H1 (cell line): ENCODE results near the gene ZNF385D. TPM values are rescaled to one million over a fixed set of nuclear protein-coding genes. Genes with fewer than 3 reads are reported as not detected.

ENCODE experiments used
- CTCF ChIA-PET: fragments of 300-600 bp; sonication (Branson Sonifier 250); formaldehyde crosslinking; loops from one replicate; lab custom pipeline; 2021; ENCODE audit not compliant: partially characterized antibody; lab: Charles Lee
- POLR2A ChIA-PET: fragments of 300-600 bp; sonication (Branson Sonifier 250); formaldehyde crosslinking; loops from one replicate; lab custom pipeline; 2021; ENCODE audit warnings: inconsistent platforms; ENCODE audit not compliant: partially characterized antibody; lab: Charles Lee
- DNase-seq, 2 experiments: peaks; one replicate each; pipeline versions ENCODE4 v3.0.0 to v3.0.0-alpha.2; 2010 to 2022; ENCODE audit warnings: low spot score in 2 of 2, low read depth in 1 of 2, mixed read lengths in 1 of 2
- FAIRE-seq: peaks from 2 replicates; lab custom pipeline; 2011; peaks lifted over from hg19 to GRCh38; lab: Jason Lieb, UNC
- H2AFZ ChIP-seq: 2 replicates; pipeline ENCODE4 v1.8.1; 2012; ENCODE audit warnings: low read length, inconsistent platforms
- H2AK5ac ChIP-seq: 2 replicates; pipeline ENCODE4 v1.6.1; 2013; ENCODE audit warnings: low read depth, low read length
- H2BK120ac ChIP-seq: replicated peaks from 2 replicates; pipeline ENCODE3; 2013; ENCODE audit warnings: low read depth, low read length, inconsistent platforms
- H2BK12ac ChIP-seq: 2 replicates; pipeline ENCODE4 v1.6.1; 2013; ENCODE audit warnings: low read depth, low read length
- H2BK15ac ChIP-seq: 2 replicates; pipeline ENCODE4 v1.6.1; 2013; ENCODE audit warnings: low read length
- H2BK20ac ChIP-seq: 2 replicates; pipeline ENCODE4 v1.6.1; 2013; ENCODE audit warnings: low read length
- H2BK5ac ChIP-seq: 2 replicates; pipeline ENCODE4 v1.6.1; 2013; ENCODE audit warnings: low read depth, low read length
- H3K14ac ChIP-seq: 2 replicates; pipeline ENCODE4 v1.6.1; 2013; ENCODE audit warnings: inconsistent platforms; ENCODE audit not compliant: insufficient read length
- H3K18ac ChIP-seq: 2 replicates; pipeline ENCODE4 v1.6.1; 2013; ENCODE audit warnings: low read length; ENCODE audit errors: extremely low read depth
- H3K23ac ChIP-seq: 2 replicates; pipeline ENCODE4 v1.6.1; 2013; ENCODE audit warnings: inconsistent platforms; ENCODE audit not compliant: insufficient read length
- H3K23me2 ChIP-seq: 2 replicates; pipeline ENCODE4 v1.6.1; 2013; ENCODE audit warnings: low read depth, low read length
- H3K27ac ChIP-seq: 2 replicates; pipeline ENCODE4 v1.6.1; 2011; ENCODE audit warnings: low read depth, low read length, inconsistent platforms
- H3K27me3 ChIP-seq, 4 experiments: replicated peaks in 1 of 4; 1 replicate in 1 of 4; 2 replicates in 3 of 4; pipeline versions ENCODE4 v1.6.1 to v1.8.1; 2011 to 2013; ENCODE audit warnings: low read length in 3 of 4, mild to moderate bottlenecking in 3 of 4, inconsistent platforms in 2 of 4, mixed read lengths in 2 of 4, moderate library complexity in 1 of 4; ENCODE audit not compliant: control insufficient read depth in 3 of 4, insufficient read depth in 3 of 4; ENCODE audit errors: extremely low read depth in 1 of 4
- H3K36me3 ChIP-seq, 4 experiments: 2 replicates each; pipeline versions ENCODE4 v1.6.1 to v1.8.1; 2011 to 2013; ENCODE audit warnings: mild to moderate bottlenecking in 4 of 4, low read length in 3 of 4, moderate library complexity in 2 of 4, control low read depth in 1 of 4, inconsistent platforms in 1 of 4; ENCODE audit not compliant: insufficient read depth in 4 of 4, control insufficient read depth in 2 of 4
- H3K4ac ChIP-seq: replicated peaks from 2 replicates; pipeline ENCODE3; 2013; ENCODE audit warnings: low read length, low read depth, mixed read lengths, inconsistent platforms; ENCODE audit not compliant: insufficient read length
- H3K4me1 ChIP-seq, 4 experiments: replicated peaks in 1 of 4; 1 replicate in 1 of 4; 2 replicates in 3 of 4; pipeline versions ENCODE4 v1.6.1 to v1.8.1; 2011 to 2013; ENCODE audit warnings: low read length in 3 of 4, inconsistent platforms in 2 of 4, mixed read lengths in 1 of 4; ENCODE audit not compliant: insufficient read depth in 4 of 4, control insufficient read depth in 3 of 4
- H3K4me2 ChIP-seq, 2 experiments: 2 replicates each; pipeline versions ENCODE4 v1.6.1 to v1.8.1; 2011 to 2013; ENCODE audit warnings: low read depth in 2 of 2, low read length in 2 of 2, control low read depth in 1 of 2, inconsistent platforms in 1 of 2, mild to moderate bottlenecking in 1 of 2; ENCODE audit not compliant: insufficient read depth in 1 of 2
- H3K4me3 ChIP-seq, 4 experiments: fragments of 200-600, 300-600 bp in 1 of 4; sonication (generic), shearing (Covaris generic), sonication (Bioruptor Twin) in 1 of 4; 2 replicates each; pipeline versions ENCODE4 v1.5.1 to v1.8.1; 2011 to 2016; ENCODE audit warnings: low read length in 4 of 4, low read depth in 3 of 4, control low read depth in 2 of 4, inconsistent platforms in 2 of 4, mild to moderate bottlenecking in 2 of 4, mixed read lengths in 1 of 4, moderate library complexity in 1 of 4; ENCODE audit not compliant: insufficient read depth in 2 of 4; ENCODE audit errors: extremely low read depth in 1 of 4
- H3K56ac ChIP-seq: replicated peaks from 2 replicates; pipeline ENCODE3; 2013; ENCODE audit warnings: low read depth, mild to moderate bottlenecking, mixed read lengths, low read length, inconsistent platforms; ENCODE audit not compliant: insufficient read length
- H3K79me1 ChIP-seq: 2 replicates; pipeline ENCODE4 v1.6.1; 2013; ENCODE audit warnings: low read depth, low read length, control low read depth
- H3K79me2 ChIP-seq, 2 experiments: 2 replicates each; pipeline versions ENCODE4 v1.6.1 to v1.8.1; 2012 to 2013; ENCODE audit warnings: low read length in 2 of 2, mild to moderate bottlenecking in 2 of 2, inconsistent platforms in 1 of 2; ENCODE audit not compliant: insufficient read depth in 2 of 2, control insufficient read depth in 1 of 2
- H3K9ac ChIP-seq, 4 experiments: replicated peaks in 1 of 4; 1 replicate in 1 of 4; 2 replicates in 3 of 4; pipeline versions ENCODE4 v1.6.1 to v1.8.1; 2011 to 2013; ENCODE audit warnings: low read depth in 3 of 4, low read length in 3 of 4, control low read depth in 2 of 4, mild to moderate bottlenecking in 2 of 4, moderate library complexity in 2 of 4, inconsistent platforms in 1 of 4; ENCODE audit errors: extremely low read depth in 1 of 4
- H3K9me3 ChIP-seq, 2 experiments: 2 replicates each; pipeline versions ENCODE4 v1.6.1 to v1.8.1; 2012 to 2013; ENCODE audit warnings: mild to moderate bottlenecking in 2 of 2, moderate library complexity in 2 of 2, control low read depth in 1 of 2, inconsistent platforms in 1 of 2, low read depth in 1 of 2, low read length in 1 of 2, mixed read lengths in 1 of 2; ENCODE audit not compliant: insufficient read depth in 2 of 2
- H4K20me1 ChIP-seq, 2 experiments: replicated peaks in 1 of 2; 2 replicates each; pipeline versions ENCODE3 to v1.8.1; 2011 to 2013; ENCODE audit warnings: inconsistent platforms in 2 of 2, low read length in 2 of 2, mild to moderate bottlenecking in 1 of 2; ENCODE audit not compliant: insufficient read depth in 2 of 2, control insufficient read depth in 1 of 2
- H4K5ac ChIP-seq: 2 replicates; pipeline ENCODE4 v1.6.1; 2013; ENCODE audit warnings: low read length, low read depth, mixed read lengths, inconsistent platforms; ENCODE audit not compliant: insufficient read length
- H4K8ac ChIP-seq: 2 replicates; pipeline ENCODE4 v1.8.0; 2013; ENCODE audit warnings: mild to moderate bottlenecking, moderate library complexity, low read length, inconsistent platforms; ENCODE audit not compliant: insufficient read depth; ENCODE audit errors: extremely low read depth
- H4K91ac ChIP-seq: replicated peaks from 2 replicates; pipeline ENCODE3; 2013; ENCODE audit warnings: low read length, mixed read lengths, inconsistent platforms; ENCODE audit not compliant: insufficient read length
- ASH2L ChIP-seq: fragments of 200-600, 300-600 bp; sonication (generic); IDR thresholded peaks from one replicate; pipeline ENCODE4 v1.7.1; 2017; ENCODE audit warnings: low read length
- BCL11A ChIP-seq, 2 experiments: IDR thresholded peaks; one replicate each; pipeline ENCODE4 v1.6.1; 2011; ENCODE audit warnings: low read depth in 2 of 2, low read length in 2 of 2, mild to moderate bottlenecking in 2 of 2
- CBX5 ChIP-seq: fragments of 300-800, 300-1000 bp; sonication (generic); IDR thresholded peaks from 2 replicates; pipeline ENCODE4 v1.7.1; 2016; ENCODE audit warnings: antibody characterized with exemption, low read length, low read depth
- CBX8 ChIP-seq: fragments of 300-800, 300-1000 bp; sonication (generic); IDR thresholded peaks from 2 replicates; pipeline ENCODE4 v1.7.1; 2016; ENCODE audit warnings: low read depth, low read length, borderline replicate concordance
- EZH2 ChIP-seq: fragments of 200-600 bp; sonication (generic); IDR thresholded peaks from 2 replicates; pipeline ENCODE4 v1.7.1; 2012; ENCODE audit warnings: low read depth, mild to moderate bottlenecking, moderate library complexity, low read length, inconsistent platforms; ENCODE audit not compliant: severe bottlenecking
- GABPA ChIP-seq: IDR thresholded peaks from 2 replicates; pipeline ENCODE4 v1.6.1; 2011; ENCODE audit warnings: mild to moderate bottlenecking, low read length, moderate library complexity, borderline replicate concordance; ENCODE audit not compliant: insufficient read depth
- GTF2F1 ChIP-seq: IDR thresholded peaks from 2 replicates; pipeline ENCODE4 v1.6.1; 2012; ENCODE audit warnings: low read depth, low read length, improper control_type of control experiment, borderline replicate concordance
- MAFK ChIP-seq: IDR thresholded peaks from 2 replicates; pipeline ENCODE4 v1.6.1; 2012; ENCODE audit warnings: low read depth, mild to moderate bottlenecking, improper control_type of control experiment, low read length
- POLR2A ChIP-seq, 2 experiments: IDR thresholded peaks; 1 replicate in 1 of 2; 2 replicates in 1 of 2; pipeline ENCODE4 v1.6.1; 2011; ENCODE audit warnings: low read depth in 2 of 2, low read length in 2 of 2, mild to moderate bottlenecking in 2 of 2; ENCODE audit errors: control extremely low read depth in 1 of 2
- RXRA ChIP-seq: IDR thresholded peaks from 2 replicates; pipeline ENCODE4 v1.6.1; 2011; ENCODE audit warnings: low read depth, mild to moderate bottlenecking, low read length, moderate library complexity; ENCODE audit not compliant: insufficient read depth
- SIN3A ChIP-seq, 2 experiments: IDR thresholded peaks in 1 of 2; conservative IDR thresholded peaks in 1 of 2; 2 replicates each; pipeline ENCODE4 v1.6.1; 2011 to 2012; ENCODE audit warnings: low read length in 2 of 2, improper control_type of control experiment in 1 of 2, low read depth in 1 of 2, mild to moderate bottlenecking in 1 of 2
- SIX5 ChIP-seq: IDR thresholded peaks from 2 replicates; pipeline ENCODE4 v1.6.1; 2011; ENCODE audit warnings: mild to moderate bottlenecking, low read depth, low read length
- TAF1 ChIP-seq: IDR thresholded peaks from 2 replicates; pipeline ENCODE4 v1.6.1; 2011; ENCODE audit warnings: mild to moderate bottlenecking, low read depth, low read length
- TCF12 ChIP-seq: IDR thresholded peaks from 2 replicates; pipeline ENCODE4 v1.6.1; 2011; ENCODE audit warnings: low read depth, mild to moderate bottlenecking, low read length
- ZNF274 ChIP-seq: IDR thresholded peaks from 2 replicates; pipeline ENCODE4 v1.7.0; 2012; ENCODE audit warnings: low read length, borderline replicate concordance; ENCODE audit errors: extremely low read depth
- WGBS, 2 experiments: shearing (Covaris generic) in 1 of 2; methylation state at CpG; one replicate each; pipeline versions ENCODE4 v1.1.6 to v1.1.7; 2013 to 2015; ENCODE audit warnings: low lambda C conversion rate in 2 of 2, mixed read lengths in 2 of 2, inconsistent platforms in 1 of 2, low coverage in 1 of 2, missing lambda C conversion rate in 1 of 2; ENCODE audit not compliant: insufficient replicate concordance in 2 of 2, insufficient coverage in 1 of 2, insufficient read length in 1 of 2; ENCODE audit errors: extremely low coverage in 1 of 2, missing lambda C conversion rate in 1 of 2; 5-methylcytosine and 5-hydroxymethylcytosine counted together
- polyA plus RNA-seq, 7 experiments: library from polyadenylated mRNA; depleted of rRNA in 3 of 7; stranded (reverse) in 5 of 7; unstranded in 2 of 7; fragments of >200 nt in 5 of 7; fragments of 200-250 nt in 2 of 7; gene quantifications; 1 replicate in 5 of 7; 2 replicates in 1 of 7; 4 replicates in 1 of 7; pipeline versions ENCODE4 v1.2.1 to v1.2.3, GENCODE V29; 2011 to 2013; ENCODE audit warnings: missing spikeins in 2 of 7, mixed read lengths in 2 of 7
- total RNA-seq: library from RNA; stranded (reverse); fragmentation: NEBNext Ultra II Directional; extraction: Animal tissue kit (Norgen Biotek cat#: 25700); gene quantifications from 2 replicates; pipeline ENCODE4 v1.2.1, GENCODE V29; 2021

The ZNF385D gene
- total and polyA plus RNA-seq, 2 of the 8 experiments (the other 6 are each of a cell fraction or from before 2014, with no cell fraction given) = 5.9 to 10.8 TPM

DNA sequence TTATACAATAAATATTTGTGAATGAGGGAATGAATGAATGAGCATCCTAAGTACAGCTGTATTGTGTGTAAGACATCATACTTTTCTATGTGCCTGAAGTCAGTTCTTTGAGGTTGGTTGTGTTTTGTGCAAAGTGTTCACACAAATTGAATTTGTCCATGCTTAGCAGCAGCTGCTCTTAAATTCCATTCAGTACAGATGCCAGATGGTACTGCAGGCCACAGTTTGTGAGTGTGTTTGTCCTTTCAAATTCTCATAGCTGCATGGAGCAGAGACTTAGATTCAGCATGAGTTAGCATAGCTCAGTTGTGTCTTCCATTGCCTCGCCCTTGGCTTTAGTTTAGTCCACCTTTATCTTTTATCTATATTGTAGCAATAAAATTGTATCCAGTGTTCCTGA is 3.8 kb upstream of the ZNF385D start:
- Histone ChIP-seq H3K23ac (no peak overlapping the region), H3K79me2 (no peaks in the 10 kb centered on the region), H3K79me1 (no peaks in the 10 kb centered on the region), H3K56ac (no peak overlapping the region), H3K36me3 (no peaks in the 10 kb centered on the region), H3K14ac (no peak overlapping the region), H3K27ac (no peak overlapping the region), H4K5ac (no peak overlapping the region), H3K4ac (no peak overlapping the region), H3K18ac (no peak overlapping the region), H2AFZ (no peak overlapping the region), H3K9me3 (no peaks in the 10 kb centered on the region), H2BK120ac (no peak overlapping the region), H2AK5ac (no peak overlapping the region), H3K4me2 (no peak overlapping the region), H3K9ac (no peak overlapping the region), H4K8ac (no peak overlapping the region), H2BK20ac (0 out of 2 replicates have a peak overlapping the region, but pooled peaks have one; percentile 40), H4K91ac (no peak overlapping the region), H3K4me1 (peaks cover 0 to 4% (median 3%) of the 10 kb centered on the region in 4 experiments; a peak in 2 of 7 replicates), H3K4me3 (no peak overlapping the region), H4K20me1 (no peaks in the 10 kb centered on the region), H3K27me3 (no peaks in the 10 kb centered on the region; a peak in 1 of 7 replicates), H2BK12ac (no peak overlapping the region), H2BK5ac (no peak overlapping the region), H2BK15ac (peak overlapping the region; percentile 37; the same call in 1 of the 2 replicates), H3K23me2 (peaks cover 9% of the 10 kb centered on the region; the same call in 1 of the 2 replicates)
- WGBS, 2 experiments = 90% methylated on average over 1 of the region's 1 CpG; no CpG with 5 or more reads in 1 of the 2 experiments
- DNase-seq = no peak
- ChIA-PET CTCF (interaction anchor here (0.7 to 2.2 kb wide), 6 partner anchors 9 to 338 kb away, joined by 3 to 9 read pairs (median 4); no protein-coding TSS in a partner anchor), POLR2A (interaction anchor here (1.1 kb wide), 1 partner anchor 9 kb away, joined by 4 read pairs; no protein-coding TSS in a partner anchor)
- FAIRE-seq = no peak
- TF ChIP-seq SIX5 (no peak), ASH2L (no peak), GABPA (no peak), GTF2F1 (no peak), RXRA (no peak), ZNF274 (no peak), BCL11A (IDR thresholded peaks at IDR 0.05; ENCODE audit: low read depth in 2 of 2, low read length in 2 of 2) (no peak), EZH2 (no peak), CBX5 (no peak), TCF12 (no peak), SIN3A (conservative IDR thresholded peaks at IDR 0.05 in 1 of 2, IDR thresholded peaks at IDR 0.05 in 1 of 2; ENCODE audit: low read depth in 1 of 2, low read length in 2 of 2) (no peak), TAF1 (no peak), MAFK (no peak), CBX8 (no peak), POLR2A (IDR thresholded peaks at IDR 0.05; ENCODE audit: control extremely low read depth in 1 of 2, low read depth in 2 of 2, low read length in 2 of 2) (no peak)
